ENCODE results near the gene DOCK4. TPM values are rescaled to one million over a fixed set of nuclear protein-coding genes. Genes with fewer than 3 reads are reported as not detected.
"Not testable (repeated sequence)": the region's sequence is repeated elsewhere in the genome, so short reads cannot be mapped to it uniquely, and the experiment has no call there.

Gene DOCK4
- polyA plus RNA-seq, 2 of the 4 experiments (the other 2 are of a cell fraction): 13.7 to 15.7 TPM

GRCh38 chr7:112252141-112252540 is 45.9 kb upstream of the DOCK4 start:
- Histone ChIP-seq H3K4me1 (peaks cover 18% of the 10 kb centered on the region), H3K27ac (no peak overlapping the region), H3K9me3 (no peaks in the 10 kb centered on the region), H3K4me2 (no peak overlapping the region), H3K4me3 (no peak overlapping the region)
- ChIA-PET CTCF (no interaction called here), POLR2A (no interaction called here)
- TF ChIP-seq ZC3H11A (IDR thresholded peaks at IDR 0.05) (no peak), TFCP2L1 (CRISPR knock-in tag; IDR thresholded peaks at IDR 0.05) (no peak), RCOR1 (IDR thresholded peaks at IDR 0.05; ENCODE audit: low read depth, low read length) (no peak), RFX5 (IDR thresholded peaks at IDR 0.05) (no peak)
- DNase-seq (ENCODE audit: low read depth in 1 of 2, low spot score in 1 of 2) (no peak), FAIRE-seq (no peak), ATAC-seq (no peak)
- WGBS (ENCODE audit: missing lambda C conversion rate): 89% methylated on average over 3 of the region's 3 CpGs

GRCh38 chr7:112249967-112250366 is 43.8 kb upstream of the DOCK4 start:
- H3K4me1 ChIP-seq; H3K27ac ChIP-seq; H3K4me3 ChIP-seq; POLR2A ChIA-PET; CTCF ChIA-PET; H3K4me2 ChIP-seq; DNase-seq (ENCODE audit: low read depth in 1 of 2, low spot score in 1 of 2); H3K9me3 ChIP-seq; FAIRE-seq; ATAC-seq: not testable (repeated sequence)
- WGBS (ENCODE audit: missing lambda C conversion rate): 90% methylated on average over 13 of the region's 13 CpGs

- FAIRE-seq (no peak), ATAC-seq (no peak), DNase-seq (ENCODE audit: low read depth in 1 of 2, low spot score in 1 of 2) (no peak)
- Histone ChIP-seq H3K4me2 (no peak overlapping the region), H3K27ac (no peak overlapping the region), H3K4me1 (no peaks in the 10 kb centered on the region), H3K4me3 (no peak overlapping the region), H3K9me3 (no peaks in the 10 kb centered on the region)
- ChIA-PET CTCF (no interaction called here), POLR2A (no interaction called here)
- WGBS (ENCODE audit: missing lambda C conversion rate): 90% methylated on average over 2 of the region's 2 CpGs
- no peak for TF ChIP-seq MYC (IDR thresholded peaks at IDR 0.05; ENCODE audit: borderline replicate concordance, low read length)
- peak; percentile 27 for TF ChIP-seq MAFK (IDR thresholded peaks at IDR 0.05; ENCODE audit: partially characterized antibody)
Measured at GRCh38 chr7:112248598-112248997, 42.4 kb upstream of the DOCK4 start.

- Histone ChIP-seq H3K4me2 (peak overlapping the region; percentile 38), H3K27ac (peak overlapping the region; percentile 59 to 72; a peak in 5 of 6 replicates), H3K4me1 (peaks cover 43% of the 10 kb centered on the region), H3K4me3 (no peak overlapping the region), H3K9me3 (0 out of 3 replicates have a peak, but pooled peaks cover 4% of the 10 kb centered on the region)
- WGBS (ENCODE audit: missing lambda C conversion rate): 52% methylated on average over 8 of the region's 9 CpGs
- DNase-seq (ENCODE audit: low read depth in 1 of 2, low spot score in 1 of 2): peak; percentile 6 to 62
- TF ChIP-seq MAFK (IDR thresholded peaks at IDR 0.05; ENCODE audit: partially characterized antibody): peak; percentile 90
- no peak for TF ChIP-seq FOSL2 (IDR thresholded peaks at IDR 0.05)
- TF ChIP-seq FOSL2 (CRISPR knock-in tag; IDR thresholded peaks at IDR 0.05): peak; percentile 8; the same call in 1 of the 2 replicates
- no peak for TF ChIP-seq E2F6 (IDR thresholded peaks at IDR 0.05; ENCODE audit: borderline replicate concordance, low read depth)
- 0 out of 2 replicates have a peak, but pooled peaks have one; percentile 1 for TF ChIP-seq MAX (IDR thresholded peaks at IDR 0.05)
- no peak for TF ChIP-seq HES2 (IDR thresholded peaks at IDR 0.05)
- TF ChIP-seq EP300 (IDR thresholded peaks at IDR 0.05): no peak
- TF ChIP-seq CBX2 (IDR thresholded peaks at IDR 0.05; ENCODE audit: borderline replicate concordance, low read depth): no peak
- no peak for TF ChIP-seq USF2 (IDR thresholded peaks at IDR 0.05)
- TF ChIP-seq NFE2L2 (conservative IDR thresholded peaks at IDR 0.05; ENCODE audit: low read length): no peak
- CTCF ChIA-PET: interaction anchor here (0.5 kb wide), 1 partner anchor 92 kb away, joined by 3 read pairs; no protein-coding TSS in a partner anchor
- POLR2A ChIA-PET: interaction anchor here (1.5 kb wide), 1 partner anchor 211 kb away, joined by 3 read pairs; the partner anchor contains the start of gene IFRD1
- no peak for FAIRE-seq
- ATAC-seq: peak; percentile 96 to 97
Measured at GRCh38 chr7:112238852-112239610, 32.8 kb upstream of the DOCK4 start.
